Neural progenitor cell (in vitro differentiated cells): ENCODE data around the gene KRTAP1-1.

Experiments used
- CTCF ChIP-seq: fragments of 200-600 bp; sonication (generic); IDR thresholded peaks from 2 replicates; pipeline ENCODE4 v1.5.1; 2017; ENCODE audit warnings: antibody characterized with exemption, mild to moderate bottlenecking
- EZH2 ChIP-seq: fragments of 200-600 bp; sonication (generic); IDR thresholded peaks from 2 replicates; pipeline ENCODE4 v1.6.1; 2017; ENCODE audit warnings: antibody characterized with exemption, mild to moderate bottlenecking, moderate library complexity

GRCh38 chr17:40996829-40997228, 44.4 kb downstream of the KRTAP1-1 start:
- TF ChIP-seq CTCF = no peak
- TF ChIP-seq EZH2 = no peak
